Islet precursor cell (in vitro differentiated cells): ENCODE measurements around the gene LRRC30.
A peak's percentile ranks its signal among the peaks of the same experiment; 100 is the strongest.
"Not testable (repeated sequence)": the region's sequence is repeated elsewhere in the genome, so short reads cannot be mapped to it uniquely, and the experiment has no call there.

ENCODE experiments used
- DNase-seq: peaks from one replicate; pipeline ENCODE4 v3.0.0-alpha.2; 2018

The LRRC30 gene

GRCh38 chr18:7230626-7231349 lies at the start of gene LRRC30:
LRRC30 (plus strand) TSS chr18:7231089; CDS start chr18:7231139, 50 bp downstream.
- no peak for DNase-seq

GRCh38 chr18:7185701-7186100 lies 45.2 kb upstream of the LRRC30 start:
- no peak for DNase-seq

DNA sequence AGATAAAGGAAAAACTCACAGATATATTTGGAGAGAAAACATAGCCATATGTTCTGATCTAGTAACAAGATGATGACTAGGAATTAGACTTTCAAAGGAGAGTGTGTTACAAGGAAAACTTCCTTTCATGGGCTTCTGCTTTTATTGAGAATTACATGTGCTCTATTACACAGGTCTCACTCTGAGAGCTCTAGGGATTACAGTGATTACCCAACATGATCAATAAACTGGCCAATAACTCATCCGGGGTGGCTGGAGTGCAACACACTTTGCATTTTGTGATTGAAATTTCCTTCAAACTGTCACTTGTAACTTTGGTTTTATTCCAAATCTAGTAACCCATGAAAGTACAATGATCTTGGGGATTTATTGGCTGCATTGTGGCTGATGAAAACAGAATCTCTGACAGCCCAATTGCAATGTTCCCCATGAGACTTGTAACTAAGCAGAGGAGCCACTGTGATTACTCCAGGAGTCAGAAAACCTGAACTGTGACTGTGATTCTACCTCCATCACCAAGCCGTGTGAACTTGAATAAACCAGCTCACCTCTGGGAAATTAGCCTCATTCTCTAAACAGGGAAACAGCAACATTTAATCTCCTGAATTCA lies 40.2 kb upstream of the LRRC30 start:
- no peak for DNase-seq

GRCh38 chr18:7191736-7192135 lies 39.2 kb upstream of the LRRC30 start:
- DNase-seq, result no peak

DNA sequence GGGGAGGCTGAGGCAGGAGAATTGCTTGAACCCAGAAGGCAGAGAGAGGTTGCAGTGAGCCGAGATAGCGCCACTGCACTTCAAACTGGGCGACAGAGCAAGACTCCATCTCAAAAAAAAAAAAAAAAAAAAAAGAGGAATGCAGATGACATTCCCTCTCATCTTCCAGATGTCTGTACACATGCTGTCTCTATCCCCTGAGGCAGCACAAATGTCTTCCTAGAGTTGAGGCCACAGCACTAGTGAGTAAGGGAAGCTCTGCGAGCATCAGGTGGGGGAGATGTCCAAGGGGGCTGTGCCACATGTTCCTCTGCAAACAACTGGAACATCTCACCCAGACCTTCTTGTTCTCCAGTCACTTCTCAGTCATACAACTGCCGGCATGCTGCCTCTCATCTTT lies 35.6 kb upstream of the LRRC30 start:
- DNase-seq, result no peak

DNA sequence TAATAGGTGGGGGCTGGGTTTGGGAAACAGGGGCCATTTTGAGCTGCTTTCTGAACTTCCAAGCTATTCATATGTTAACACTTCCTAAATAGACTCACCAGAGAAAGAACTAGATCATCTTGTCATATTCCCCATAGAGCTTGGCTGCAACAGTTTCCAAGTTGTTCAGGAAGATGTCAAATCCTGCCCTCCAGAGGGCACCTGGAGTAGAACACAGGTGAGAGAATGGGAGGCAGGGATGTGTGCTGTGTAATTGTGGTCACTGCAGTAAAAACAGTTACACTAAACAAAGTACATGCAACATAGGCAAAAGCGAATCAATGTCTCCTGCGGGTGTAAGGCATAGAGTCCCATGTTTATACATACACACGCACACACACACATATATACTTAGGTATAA lies 34.5 kb upstream of the LRRC30 start:
- no peak for DNase-seq

GRCh38 chr18:7197854-7198253 lies 33.0 kb upstream of the LRRC30 start:
- no peak for DNase-seq

DNA sequence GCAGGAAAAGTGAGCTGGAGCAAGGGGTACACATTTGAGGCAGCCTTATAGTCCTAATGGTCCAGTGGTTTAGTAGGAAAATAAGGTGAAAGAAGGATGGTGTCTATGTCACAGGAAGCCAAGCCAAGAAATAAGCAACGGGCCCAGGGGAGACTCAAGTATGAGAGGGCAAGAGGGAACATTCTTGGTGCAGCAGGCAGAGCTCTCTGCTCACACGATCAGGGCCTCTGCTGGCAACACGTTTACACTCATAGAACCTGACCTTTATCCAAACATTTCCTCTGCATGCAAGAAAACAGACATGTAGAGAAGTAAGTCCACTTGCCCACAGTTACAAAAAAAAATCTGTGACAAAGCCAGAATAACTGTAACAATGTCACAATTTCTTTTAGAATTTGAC lies 32.6 kb upstream of the LRRC30 start:
- DNase-seq, result no peak

GRCh38 chr18:7201096-7201495 lies 29.8 kb upstream of the LRRC30 start:
- DNase-seq, result no peak

- DNase-seq, result no peak
These were observed 28.7 kb upstream of the LRRC30 start for GRCh38 chr18:7202169-7202568.

DNA sequence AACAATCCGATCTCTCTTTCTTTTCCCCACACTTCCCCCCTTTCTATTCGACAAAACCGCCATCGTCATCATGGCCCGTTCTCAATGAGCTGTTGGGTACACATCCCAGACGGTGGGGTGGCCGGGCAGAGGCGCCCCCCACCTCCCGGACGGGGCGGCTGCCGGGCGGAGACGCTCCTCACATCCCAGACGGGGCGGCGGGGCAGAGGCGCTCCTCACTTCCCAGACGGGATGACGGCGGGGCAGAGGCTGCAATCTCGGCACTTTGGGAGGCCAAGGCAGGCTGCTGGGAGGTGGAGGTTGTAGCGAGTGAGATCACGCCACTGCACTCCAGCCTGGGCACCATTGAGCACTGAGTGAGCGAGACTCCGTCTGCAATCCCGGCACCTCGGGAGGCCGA lies 27.3 kb upstream of the LRRC30 start:
- not testable (repeated sequence) for DNase-seq

GRCh38 chr18:7205346-7205745 lies 25.5 kb upstream of the LRRC30 start:
- DNase-seq, result no peak

- no peak for DNase-seq
These were observed 24.7 kb upstream of the LRRC30 start for GRCh38 chr18:7206217-7206616.

DNA sequence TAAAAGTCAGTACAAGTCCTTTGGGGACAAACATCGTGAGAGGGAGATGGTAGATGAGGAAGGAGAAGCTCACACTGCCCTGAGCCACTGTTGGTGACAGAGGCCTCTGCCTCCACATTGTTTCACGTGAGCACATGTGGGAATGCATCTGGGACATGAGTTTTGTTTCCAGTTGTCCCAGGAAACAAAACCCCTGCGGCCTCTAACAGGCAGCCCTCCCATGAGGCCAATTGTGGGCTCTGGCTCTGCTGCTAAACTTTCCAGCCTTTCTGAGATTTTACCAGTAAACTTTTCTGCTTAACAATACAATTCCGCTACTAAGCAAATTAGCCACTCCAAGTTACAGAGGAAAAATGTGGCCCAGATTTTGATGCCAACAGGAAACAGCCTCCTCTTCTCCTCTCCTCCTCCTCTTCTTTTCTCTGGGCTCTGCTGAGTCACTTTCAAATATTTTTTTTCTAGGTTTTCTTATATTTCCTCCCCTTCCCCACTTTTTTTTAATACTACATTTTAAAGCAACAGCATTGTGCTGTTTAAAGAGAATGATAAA lies 23.4 kb upstream of the LRRC30 start:
- DNase-seq, result no peak

- DNase-seq, result peak; percentile 90
These were observed 9.3 kb upstream of the LRRC30 start for GRCh38 chr18:7221424-7222155.

- no peak for DNase-seq
These were observed 6.7 kb upstream of the LRRC30 start for GRCh38 chr18:7224198-7224597.

- DNase-seq, result no peak
These were observed 1.3 kb downstream of the LRRC30 start for GRCh38 chr18:7232218-7232617.

DNA sequence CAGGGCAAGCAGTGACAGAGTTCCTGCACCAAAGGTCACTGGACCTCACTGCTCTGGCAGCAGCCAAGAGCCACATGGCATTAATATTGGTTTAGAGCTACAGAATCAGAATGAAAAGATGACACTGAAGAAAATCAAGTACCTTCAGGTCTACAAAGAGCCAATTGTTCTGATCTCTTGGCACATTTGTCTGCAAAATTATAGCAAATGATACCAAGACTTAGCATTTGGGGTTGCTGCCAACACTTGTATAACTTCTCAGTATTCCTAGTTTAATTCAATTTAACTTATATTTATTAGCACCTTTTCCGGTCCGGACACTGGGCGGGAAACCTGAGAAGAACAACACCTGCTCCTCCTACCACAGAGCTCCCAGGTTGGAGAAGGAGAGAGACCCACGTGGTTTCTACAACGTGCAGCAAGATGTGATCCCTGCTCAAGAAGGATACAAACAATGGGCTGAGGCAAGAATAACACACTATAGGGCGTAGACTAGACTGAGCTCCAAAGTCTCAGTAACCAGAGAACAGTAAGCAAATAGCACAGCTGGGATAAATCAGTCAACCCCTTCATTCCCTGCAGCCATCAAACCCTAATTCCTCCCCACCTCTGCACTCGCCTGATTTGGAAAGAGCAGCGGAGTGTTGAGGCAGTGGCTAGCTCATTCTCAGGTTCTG lies 2.4 kb downstream of the LRRC30 start:
- DNase-seq, result no peak

DNA sequence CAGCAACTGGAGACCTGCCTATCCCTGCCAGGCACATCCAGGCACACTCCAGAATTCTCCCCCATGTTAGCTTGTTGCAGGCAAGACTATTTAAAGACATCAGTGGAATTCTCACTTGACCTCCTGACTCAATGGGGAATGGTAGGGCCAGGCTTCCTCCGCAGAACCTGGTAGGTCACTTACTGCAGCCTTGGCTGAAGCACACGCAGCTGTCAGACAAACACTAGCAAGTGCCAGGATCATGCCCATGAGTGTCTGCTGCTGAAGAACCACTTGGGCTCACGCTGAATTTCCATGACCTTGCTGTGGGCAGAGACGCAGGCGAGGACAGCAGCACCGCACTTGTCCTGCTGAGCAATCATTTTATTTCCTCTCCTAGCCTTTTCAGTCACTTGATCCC lies 3.2 kb downstream of the LRRC30 start:
- no peak for DNase-seq

DNA sequence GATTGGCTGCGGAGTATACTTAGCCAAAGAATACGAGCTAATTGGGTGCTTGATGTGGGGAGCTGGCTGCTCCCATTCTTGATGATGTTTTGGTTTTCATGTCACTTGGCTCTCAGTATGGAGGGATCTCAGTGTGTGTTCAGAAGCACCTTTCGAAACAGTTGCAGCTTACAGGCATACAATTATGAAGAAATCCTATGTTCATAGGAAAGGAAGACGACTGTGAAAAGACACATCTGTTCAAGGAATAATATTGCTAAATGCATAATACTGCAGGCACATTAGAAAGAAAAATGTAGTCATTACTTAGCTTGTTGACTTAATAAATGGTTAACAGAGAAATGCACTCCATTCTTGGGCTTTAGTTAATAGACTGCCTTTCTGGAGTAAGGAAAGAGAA lies 4.1 kb downstream of the LRRC30 start:
- no peak for DNase-seq

GRCh38 chr18:7236072-7236471 lies 5.2 kb downstream of the LRRC30 start:
- no peak for DNase-seq

GRCh38 chr18:7236933-7237332 lies 6.0 kb downstream of the LRRC30 start:
- DNase-seq, result no peak

DNA sequence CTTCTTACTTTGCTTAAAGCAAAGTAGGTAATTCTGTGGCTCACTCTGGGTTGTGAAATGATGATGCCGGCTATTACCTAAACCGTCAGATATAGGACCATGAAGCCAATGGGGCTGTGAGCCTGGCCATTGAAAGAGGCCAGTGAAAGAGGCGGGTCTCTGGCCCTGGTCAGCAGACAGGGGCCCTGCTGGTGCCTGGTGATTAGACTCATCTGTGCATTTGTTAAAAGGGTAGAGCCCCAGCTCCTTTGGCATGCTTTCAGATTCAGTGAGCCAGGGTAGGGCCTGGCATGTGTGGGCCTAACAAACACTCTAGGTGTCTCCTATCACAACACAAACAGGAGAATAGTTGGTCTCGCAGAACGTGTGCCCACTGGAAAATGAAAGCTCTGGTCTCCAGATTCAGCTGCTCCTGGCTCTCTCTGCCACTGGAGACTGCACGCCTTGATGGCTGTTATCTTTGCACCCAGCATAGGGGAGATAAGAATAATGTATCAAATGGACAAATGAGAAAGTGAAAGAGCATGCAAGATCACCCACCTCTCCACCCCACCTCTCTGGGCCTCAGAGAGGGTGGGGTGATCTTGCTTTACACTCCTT lies 6.9 kb downstream of the LRRC30 start:
- DNase-seq, result no peak
